Activated naive CD4-positive, alpha-beta T cell treated with anti-CD3 and anti-CD28 coated beads for 36 hours (primary cell): ENCODE data around the gene CFTR. TPM values are rescaled to one million over a fixed set of nuclear protein-coding genes. Genes with fewer than 3 reads are reported as not detected.
"Not testable (repeated sequence)": the region's sequence is repeated elsewhere in the genome, so short reads cannot be mapped to it uniquely, and the experiment has no call there.

Source experiments
- CTCF ChIA-PET: fragments of 350-600 bp; sonication (Branson Sonifier 250); formaldehyde crosslinking; loops from one replicate; lab custom pipeline; 2021; ENCODE audit warnings: antibody characterized with exemption; lab: Charles Lee
- DNase-seq: peaks from one replicate; pipeline ENCODE4 v3.0.0-alpha.2; 2020
- H3K27ac Mint-ChIP-seq: one replicate; pipeline ENCODE4 v1.8.0; 2021; ENCODE audit warnings: mild to moderate bottlenecking, mixed read lengths
- H3K27me3 Mint-ChIP-seq: one replicate; pipeline ENCODE4 v1.8.0; 2021; ENCODE audit warnings: low read depth, mixed read lengths
- H3K36me3 Mint-ChIP-seq: one replicate; pipeline ENCODE4 v1.8.0; 2021; ENCODE audit warnings: low read depth, mixed read lengths
- H3K4me1 Mint-ChIP-seq: one replicate; pipeline ENCODE4 v1.8.0; 2021; ENCODE audit warnings: low read depth, mixed read lengths
- H3K4me3 Mint-ChIP-seq: one replicate; pipeline ENCODE4 v1.8.0; 2021; ENCODE audit warnings: mild to moderate bottlenecking, moderate library complexity, mixed read lengths
- H3K9me3 Mint-ChIP-seq: one replicate; pipeline ENCODE4 v1.8.0; 2021; ENCODE audit warnings: mixed read lengths
- intact Hi-C: fragments of 100-400 bp; cut with micrococcal nuclease; formaldehyde crosslinking; loops from one replicate; pipeline ENCODE4 v1.15.1; 2023
- total RNA-seq, 2 experiments: library from RNA; stranded (reverse); gene quantifications; one replicate each; pipeline ENCODE4 v1.2.3, GENCODE V29; 2021

Gene CFTR
- total RNA-seq, 2 experiments from 2014 or later, result not detected

DNA sequence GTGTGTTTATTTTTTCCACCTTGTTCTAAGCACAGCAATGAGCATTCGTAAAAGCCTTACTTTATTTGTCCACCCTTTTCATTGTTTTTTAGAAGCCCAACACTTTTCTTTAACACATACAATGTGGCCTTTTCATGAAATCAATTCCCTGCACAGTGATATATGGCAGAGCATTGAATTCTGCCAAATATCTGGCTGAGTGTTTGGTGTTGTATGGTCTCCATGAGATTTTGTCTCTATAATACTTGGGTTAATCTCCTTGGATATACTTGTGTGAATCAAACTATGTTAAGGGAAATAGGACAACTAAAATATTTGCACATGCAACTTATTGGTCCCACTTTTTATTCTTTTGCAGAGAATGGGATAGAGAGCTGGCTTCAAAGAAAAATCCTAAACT, 28.9 kb downstream of the CFTR start:
- Mint-ChIP-seq H3K36me3 (no peaks in the 10 kb centered on the region), H3K4me3 (no peak overlapping the region), H3K9me3 (peaks cover 2% of the 10 kb centered on the region), H3K27me3 (no peaks in the 10 kb centered on the region), H3K4me1 (no peaks in the 10 kb centered on the region), H3K27ac (no peak overlapping the region)
- intact Hi-C loops, result no loop called here
- CTCF ChIA-PET, result no interaction called here
- no peak for DNase-seq

DNA sequence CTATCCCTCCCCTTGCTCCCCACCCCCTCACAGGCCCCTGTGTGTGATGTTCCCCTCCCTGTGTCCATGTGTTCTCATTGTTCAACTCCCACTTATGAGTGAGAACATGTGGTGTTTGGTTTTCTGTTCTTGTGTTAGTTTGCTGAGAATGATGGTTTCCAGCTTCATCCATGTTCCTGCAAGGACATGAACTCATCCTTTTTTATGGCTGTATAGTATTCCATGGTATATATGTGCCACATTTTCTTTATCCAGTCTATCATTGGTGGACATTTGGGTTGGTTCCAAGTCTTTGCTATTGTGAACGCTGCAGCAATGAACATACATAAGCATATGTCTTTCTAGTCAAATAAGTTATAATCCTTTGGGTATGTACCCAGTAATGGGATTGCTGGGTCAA, 37.4 kb downstream of the CFTR start:
- H3K4me1 Mint-ChIP-seq, H3K4me3 Mint-ChIP-seq, DNase-seq, intact Hi-C loops, H3K27me3 Mint-ChIP-seq, CTCF ChIA-PET, H3K9me3 Mint-ChIP-seq, H3K27ac Mint-ChIP-seq, H3K36me3 Mint-ChIP-seq: not testable (repeated sequence)

DNA sequence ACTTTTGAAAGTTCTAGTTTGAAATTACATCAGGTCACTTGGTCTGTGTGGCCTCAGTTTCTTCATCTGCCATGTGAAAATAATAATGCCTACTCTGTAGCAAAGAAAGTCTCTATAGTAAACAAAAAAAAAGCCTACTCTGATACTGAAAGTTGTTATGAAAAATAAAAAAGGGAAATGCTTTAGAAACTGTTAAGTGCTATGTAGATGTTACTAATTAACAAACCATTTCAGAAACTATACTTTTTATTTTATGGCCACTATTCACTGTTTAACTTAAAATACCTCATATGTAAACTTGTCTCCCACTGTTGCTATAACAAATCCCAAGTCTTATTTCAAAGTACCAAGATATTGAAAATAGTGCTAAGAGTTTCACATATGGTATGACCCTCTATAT, 50.6 kb downstream of the CFTR start:
- Mint-ChIP-seq H3K4me3 (no peak overlapping the region), H3K4me1 (no peaks in the 10 kb centered on the region), H3K36me3 (no peaks in the 10 kb centered on the region), H3K9me3 (peaks cover 2% of the 10 kb centered on the region), H3K27me3 (no peaks in the 10 kb centered on the region), H3K27ac (no peak overlapping the region)
- intact Hi-C loops, result no loop called here
- CTCF ChIA-PET, result no interaction called here
- no peak for DNase-seq

DNA sequence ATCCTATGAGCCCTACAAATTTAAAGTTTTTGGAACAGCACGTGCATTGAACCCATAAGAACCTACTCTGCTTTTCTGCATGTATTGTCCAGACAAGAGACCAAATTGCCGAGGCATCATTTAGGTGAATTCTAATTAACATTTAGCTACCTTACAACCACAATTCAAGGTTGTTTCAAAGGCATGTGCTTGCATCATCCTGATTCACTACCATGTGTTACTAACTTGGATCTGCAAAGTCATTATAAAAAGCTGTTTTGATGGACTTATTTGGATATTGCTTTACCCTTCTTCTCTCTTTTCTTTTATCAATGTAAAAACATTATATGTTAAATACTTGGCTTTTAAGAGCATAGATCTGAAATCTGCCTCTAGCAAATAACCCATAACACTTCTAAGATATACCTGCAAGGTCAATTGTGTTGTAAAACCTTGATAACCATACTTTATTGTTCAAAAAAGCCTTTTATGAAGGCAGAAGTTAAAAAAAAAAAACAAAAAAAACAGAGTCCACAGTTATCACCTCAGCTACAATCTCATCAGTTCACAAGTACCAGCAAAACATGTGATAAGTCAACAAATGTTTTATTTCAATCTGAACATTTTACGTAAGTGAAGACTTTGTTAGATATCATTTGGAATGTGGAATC, 51.9 kb downstream of the CFTR start:
- no peak overlapping the region for H3K27ac Mint-ChIP-seq
- intact Hi-C loops, result no loop called here
- CTCF ChIA-PET, result no interaction called here
- no peak overlapping the region for H3K4me3 Mint-ChIP-seq
- H3K9me3 Mint-ChIP-seq, result peaks cover 2% of the 10 kb centered on the region
- DNase-seq, result no peak
- H3K27me3 Mint-ChIP-seq, result no peaks in the 10 kb centered on the region
- H3K4me1 Mint-ChIP-seq, result no peaks in the 10 kb centered on the region
- H3K36me3 Mint-ChIP-seq, result no peaks in the 10 kb centered on the region

DNA sequence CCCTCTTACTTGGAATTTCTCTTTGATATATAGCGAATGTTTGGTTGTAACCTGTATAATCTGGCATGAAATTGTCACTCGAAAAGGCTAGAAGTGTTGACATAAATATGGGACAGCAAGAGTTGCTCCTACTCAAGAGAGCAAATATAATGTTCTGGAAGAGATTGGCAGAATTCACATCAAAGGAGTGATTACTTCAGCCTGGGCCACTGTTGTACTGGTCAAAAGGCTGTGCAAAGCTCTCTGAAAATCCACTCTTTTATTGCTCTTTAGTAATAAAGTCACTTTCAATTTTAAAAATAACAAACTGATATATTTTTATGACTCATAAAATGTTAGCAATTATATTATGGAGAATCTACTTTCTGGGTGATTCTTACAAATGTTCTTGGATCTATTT, 58.2 kb downstream of the CFTR start:
- no peaks in the 10 kb centered on the region for H3K27me3 Mint-ChIP-seq
- no peaks in the 10 kb centered on the region for H3K4me1 Mint-ChIP-seq
- intact Hi-C loops, result no loop called here
- no peak overlapping the region for H3K27ac Mint-ChIP-seq
- no peaks in the 10 kb centered on the region for H3K36me3 Mint-ChIP-seq
- no peaks in the 10 kb centered on the region for H3K9me3 Mint-ChIP-seq
- no peak overlapping the region for H3K4me3 Mint-ChIP-seq
- DNase-seq, result no peak
- CTCF ChIA-PET, result no interaction called here

DNA sequence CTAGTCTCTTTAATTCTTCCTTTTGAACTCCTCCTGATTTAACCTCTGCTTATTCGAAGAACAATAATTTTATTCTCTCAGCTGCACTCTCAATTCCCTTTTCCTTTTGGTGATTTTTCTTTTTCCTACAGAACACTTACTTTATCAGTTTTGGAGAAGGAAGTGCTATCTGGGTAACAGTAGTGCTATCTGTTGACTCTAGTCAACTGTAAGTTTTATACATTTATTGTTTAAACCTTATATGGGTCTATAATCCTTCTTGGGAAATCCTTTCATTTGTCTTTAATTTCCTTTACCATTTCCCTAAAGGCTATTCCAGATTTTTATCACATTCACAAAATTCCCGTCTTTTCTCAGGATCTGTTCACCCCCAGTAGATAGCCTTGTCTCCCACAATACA, 64.2 kb downstream of the CFTR start:
- H3K4me1 Mint-ChIP-seq, result no peaks in the 10 kb centered on the region
- no peak for DNase-seq
- intact Hi-C loops, result no loop called here
- H3K9me3 Mint-ChIP-seq, result no peaks in the 10 kb centered on the region
- no peaks in the 10 kb centered on the region for H3K36me3 Mint-ChIP-seq
- H3K27ac Mint-ChIP-seq, result no peak overlapping the region
- CTCF ChIA-PET, result no interaction called here
- H3K27me3 Mint-ChIP-seq, result no peaks in the 10 kb centered on the region
- no peak overlapping the region for H3K4me3 Mint-ChIP-seq

DNA sequence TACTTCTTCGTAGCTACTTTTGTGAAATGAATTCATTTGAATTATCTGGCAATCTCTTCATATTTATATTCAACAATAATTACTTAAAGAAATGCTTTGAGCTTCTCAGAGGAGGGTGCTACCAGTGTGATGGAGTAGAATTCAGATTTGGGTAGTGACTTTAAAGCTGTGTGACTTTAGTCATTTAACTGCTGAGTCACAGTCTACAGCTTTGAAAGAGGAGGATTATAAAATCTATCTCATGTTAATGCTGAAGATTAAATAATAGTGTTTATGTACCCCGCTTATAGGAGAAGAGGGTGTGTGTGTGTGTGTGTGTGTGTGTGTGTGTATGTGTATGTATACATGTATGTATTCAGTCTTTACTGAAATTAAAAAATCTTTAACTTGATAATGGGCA, 68.2 kb downstream of the CFTR start:
- Mint-ChIP-seq H3K27ac (no peak overlapping the region), H3K36me3 (no peaks in the 10 kb centered on the region), H3K27me3 (no peaks in the 10 kb centered on the region), H3K9me3 (no peaks in the 10 kb centered on the region), H3K4me3 (no peak overlapping the region), H3K4me1 (no peaks in the 10 kb centered on the region)
- intact Hi-C loops, result no loop called here
- CTCF ChIA-PET, result no interaction called here
- DNase-seq, result no peak

DNA sequence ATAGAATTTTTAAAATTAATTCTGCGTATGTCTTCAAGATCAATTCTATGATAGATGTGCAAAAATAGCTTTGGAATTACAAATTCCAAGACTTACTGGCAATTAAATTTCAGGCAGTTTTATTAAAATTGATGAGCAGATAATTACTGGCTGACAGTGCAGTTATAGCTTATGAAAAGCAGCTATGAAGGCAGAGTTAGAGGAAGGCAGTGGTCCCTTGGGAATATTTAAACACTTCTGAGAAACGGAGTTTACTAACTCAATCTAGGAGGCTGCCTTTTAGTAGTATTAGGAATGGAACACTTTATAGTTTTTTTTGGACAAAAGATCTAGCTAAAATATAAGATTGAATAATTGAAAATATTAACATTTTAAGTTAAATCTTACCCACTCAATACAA, 70.8 kb downstream of the CFTR start:
- CTCF ChIA-PET, result interaction anchor here (0.6 to 1.3 kb wide), 2 partner anchors 12 to 668 kb away, joined by 3 to 4 read pairs; no protein-coding TSS in a partner anchor
- Mint-ChIP-seq H3K4me1 (no peaks in the 10 kb centered on the region), H3K27ac (no peak overlapping the region), H3K4me3 (no peak overlapping the region), H3K36me3 (no peaks in the 10 kb centered on the region), H3K27me3 (no peaks in the 10 kb centered on the region), H3K9me3 (no peaks in the 10 kb centered on the region)
- DNase-seq, result no peak
- intact Hi-C loops, result no loop called here

DNA sequence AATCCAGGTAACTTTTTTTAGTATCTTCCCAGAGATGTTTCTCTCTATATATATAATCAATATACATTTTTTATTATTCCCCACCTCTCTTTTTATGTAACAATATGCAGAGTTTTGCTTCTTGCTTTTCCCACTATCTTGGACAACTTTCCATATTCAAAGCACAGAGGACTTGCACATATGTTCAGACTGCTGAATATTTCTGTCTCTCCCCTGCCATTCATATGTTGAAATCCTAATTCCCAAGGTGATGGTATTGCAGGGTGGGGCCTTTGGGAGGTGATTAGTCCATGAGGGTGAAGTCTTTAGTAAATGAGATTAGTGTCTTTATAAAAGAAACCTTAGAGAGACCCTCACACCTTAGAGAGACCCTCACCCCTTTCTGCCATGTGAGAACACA, 72.8 kb downstream of the CFTR start:
- CTCF ChIA-PET, result no interaction called here
- no peaks in the 10 kb centered on the region for H3K27me3 Mint-ChIP-seq

DNA sequence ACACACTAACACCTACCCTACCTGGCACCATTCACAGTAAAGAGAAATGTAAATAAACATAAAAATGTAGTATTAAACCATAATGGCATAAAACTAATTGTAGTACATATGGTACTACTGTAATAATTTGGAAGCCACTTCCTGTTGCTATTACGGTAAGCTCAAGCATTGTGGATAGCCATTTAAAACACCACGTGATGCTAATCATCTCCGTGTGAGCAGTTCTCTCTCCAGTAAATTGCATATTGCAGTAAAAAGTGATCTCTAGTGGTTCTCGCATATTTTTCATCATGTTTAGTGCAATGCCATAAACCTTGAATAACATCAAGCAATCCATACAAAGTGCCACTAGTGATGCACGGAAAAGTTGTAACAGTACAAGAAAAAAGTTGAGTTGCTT, 75.4 kb downstream of the CFTR start:
- intact Hi-C loops, result no loop called here
- no peak for DNase-seq
- Mint-ChIP-seq H3K27me3 (no peaks in the 10 kb centered on the region), H3K4me1 (no peaks in the 10 kb centered on the region), H3K9me3 (no peaks in the 10 kb centered on the region), H3K36me3 (no peaks in the 10 kb centered on the region), H3K27ac (no peak overlapping the region), H3K4me3 (no peak overlapping the region)
- CTCF ChIA-PET, result no interaction called here

More for the DNA sequence above, 72.8 kb downstream of the CFTR start:
- intact Hi-C loops, result no loop called here
- Mint-ChIP-seq H3K4me3 (no peak overlapping the region), H3K9me3 (no peaks in the 10 kb centered on the region), H3K4me1 (no peaks in the 10 kb centered on the region), H3K27ac (no peak overlapping the region), H3K36me3 (no peaks in the 10 kb centered on the region)
- DNase-seq, result no peak

DNA sequence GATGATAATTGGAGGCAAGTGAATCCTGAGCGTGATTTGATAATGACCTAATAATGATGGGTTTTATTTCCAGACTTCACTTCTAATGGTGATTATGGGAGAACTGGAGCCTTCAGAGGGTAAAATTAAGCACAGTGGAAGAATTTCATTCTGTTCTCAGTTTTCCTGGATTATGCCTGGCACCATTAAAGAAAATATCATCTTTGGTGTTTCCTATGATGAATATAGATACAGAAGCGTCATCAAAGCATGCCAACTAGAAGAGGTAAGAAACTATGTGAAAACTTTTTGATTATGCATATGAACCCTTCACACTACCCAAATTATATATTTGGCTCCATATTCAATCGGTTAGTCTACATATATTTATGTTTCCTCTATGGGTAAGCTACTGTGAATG, 79.6 kb downstream of the CFTR start:
- Mint-ChIP-seq H3K27me3 (no peaks in the 10 kb centered on the region), H3K4me1 (no peaks in the 10 kb centered on the region), H3K4me3 (no peak overlapping the region), H3K36me3 (no peaks in the 10 kb centered on the region), H3K9me3 (no peaks in the 10 kb centered on the region), H3K27ac (no peak overlapping the region)
- CTCF ChIA-PET, result no interaction called here
- intact Hi-C loops, result no loop called here
- no peak for DNase-seq

DNA sequence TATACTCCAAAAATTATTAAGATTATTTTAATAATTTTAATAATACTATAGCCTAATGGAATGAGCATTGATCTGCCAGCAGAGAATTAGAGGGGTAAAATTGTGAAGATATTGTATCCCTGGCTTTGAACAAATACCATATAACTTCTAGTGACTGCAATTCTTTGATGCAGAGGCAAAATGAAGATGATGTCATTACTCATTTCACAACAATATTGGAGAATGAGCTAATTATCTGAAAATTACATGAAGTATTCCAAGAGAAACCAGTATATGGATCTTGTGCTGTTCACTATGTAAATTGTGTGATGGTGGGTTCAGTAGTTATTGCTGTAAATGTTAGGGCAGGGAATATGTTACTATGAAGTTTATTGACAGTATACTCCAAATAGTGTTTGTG, 80.2 kb downstream of the CFTR start:
- Mint-ChIP-seq H3K4me1 (no peaks in the 10 kb centered on the region), H3K27me3 (no peaks in the 10 kb centered on the region), H3K9me3 (no peaks in the 10 kb centered on the region), H3K4me3 (no peak overlapping the region), H3K27ac (no peak overlapping the region), H3K36me3 (no peaks in the 10 kb centered on the region)
- CTCF ChIA-PET, result no interaction called here
- no peak for DNase-seq
- intact Hi-C loops, result no loop called here

DNA sequence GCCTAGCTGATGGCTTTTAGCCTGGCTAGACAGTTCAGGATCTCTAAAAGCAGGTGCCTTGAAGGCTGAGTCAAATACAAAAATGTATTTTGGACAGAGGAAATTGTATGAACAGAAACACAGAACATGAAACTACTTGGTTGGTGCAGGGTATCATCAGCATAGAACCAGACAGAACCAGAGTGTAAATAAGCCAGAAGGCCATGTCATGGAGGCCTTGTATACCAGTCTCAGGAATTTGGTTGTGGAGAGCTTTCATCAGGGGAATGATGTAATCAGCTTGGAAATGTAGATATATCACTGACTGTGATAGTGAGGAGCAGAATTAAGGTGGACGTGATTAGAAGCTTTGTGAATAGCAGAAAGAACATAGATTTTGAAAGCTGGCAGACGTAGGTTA, 82.9 kb downstream of the CFTR start:
- H3K27ac Mint-ChIP-seq, result no peak overlapping the region
- H3K9me3 Mint-ChIP-seq, result no peaks in the 10 kb centered on the region
- H3K36me3 Mint-ChIP-seq, result no peaks in the 10 kb centered on the region
- no peaks in the 10 kb centered on the region for H3K4me1 Mint-ChIP-seq
- intact Hi-C loops, result no loop called here
- no peak overlapping the region for H3K4me3 Mint-ChIP-seq
- no peaks in the 10 kb centered on the region for H3K27me3 Mint-ChIP-seq
- DNase-seq, result no peak
- CTCF ChIA-PET, result no interaction called here
